HG02981 (cell line): ENCODE results near the gene TGOLN2.

ENCODE experiments used
- ATAC-seq: cut with Tn5 transposase; IDR thresholded peaks from one replicate; pipeline ENCODE4 v1.9.1; 2021; ENCODE audit warnings: mild to moderate bottlenecking, moderate library complexity; ENCODE audit not compliant: unreplicated experiment

TGOLN2 gene

GRCh38 chr2:85269959-85270358, 57.8 kb downstream of the TGOLN2 start:
- no peak for ATAC-seq
